OCI-LY3 (cell line): ENCODE data around the gene SPRN.

Experiments used
- CTCF ChIP-seq: fragments of 200-600, 300-600 bp; sonication (generic); IDR thresholded peaks from 2 replicates; pipeline ENCODE4 v1.5.1; 2014; ENCODE audit warnings: antibody characterized with exemption, low read length, low read depth
- EZH2phosphoT487 ChIP-seq: fragments of 200-600 bp; shearing (Covaris generic); IDR thresholded peaks from 2 replicates; pipeline ENCODE4 v1.6.1; 2018; ENCODE audit warnings: antibody characterized with exemption, mixed run types, low read depth

- TF ChIP-seq CTCF, result no peak
- TF ChIP-seq EZH2phosphoT487, result no peak
These were observed 36.0 kb downstream of the SPRN start for GRCh38 chr10:133388236-133388972.
